DND-41 (cell line): ENCODE results near the gene RGS13.

Experiments used
- EZH2 ChIP-seq: IDR thresholded peaks from 3 replicates; pipeline ENCODE4 v1.6.1; 2012; ENCODE audit warnings: borderline replicate concordance, low read depth, mild to moderate bottlenecking, moderate library complexity, low read length, inconsistent platforms; ENCODE audit not compliant: severe bottlenecking
- TF ChIP-seq, protein P1 (sequence below): IDR thresholded peaks from 2 replicates; pipeline ENCODE4 v1.5.1; 2012; ENCODE audit warnings: borderline replicate concordance, low read length, moderate library complexity, mild to moderate bottlenecking; ENCODE audit not compliant: poor library complexity, severe bottlenecking; ENCODE audit errors: extremely low read depth

DNA sequence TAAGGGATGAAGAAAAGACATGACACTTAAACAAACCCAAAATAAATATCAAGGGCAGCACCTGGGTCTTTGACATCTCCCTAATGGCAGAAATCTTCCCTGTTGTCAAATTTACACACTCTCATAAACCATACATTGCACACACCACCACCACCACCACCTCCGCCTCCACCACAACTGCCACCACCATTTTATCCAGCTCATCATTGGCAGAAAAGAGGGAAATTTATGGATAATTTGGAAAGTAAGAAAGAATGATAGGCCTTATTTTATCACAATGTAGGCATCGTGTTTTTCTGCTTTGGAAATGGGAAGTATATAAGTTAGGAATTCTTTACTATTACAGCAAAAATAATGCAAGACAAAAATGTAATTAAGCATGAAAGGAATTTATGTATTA lies 27.3 kb upstream of the RGS13 start:
- TF ChIP-seq, protein P1, sequence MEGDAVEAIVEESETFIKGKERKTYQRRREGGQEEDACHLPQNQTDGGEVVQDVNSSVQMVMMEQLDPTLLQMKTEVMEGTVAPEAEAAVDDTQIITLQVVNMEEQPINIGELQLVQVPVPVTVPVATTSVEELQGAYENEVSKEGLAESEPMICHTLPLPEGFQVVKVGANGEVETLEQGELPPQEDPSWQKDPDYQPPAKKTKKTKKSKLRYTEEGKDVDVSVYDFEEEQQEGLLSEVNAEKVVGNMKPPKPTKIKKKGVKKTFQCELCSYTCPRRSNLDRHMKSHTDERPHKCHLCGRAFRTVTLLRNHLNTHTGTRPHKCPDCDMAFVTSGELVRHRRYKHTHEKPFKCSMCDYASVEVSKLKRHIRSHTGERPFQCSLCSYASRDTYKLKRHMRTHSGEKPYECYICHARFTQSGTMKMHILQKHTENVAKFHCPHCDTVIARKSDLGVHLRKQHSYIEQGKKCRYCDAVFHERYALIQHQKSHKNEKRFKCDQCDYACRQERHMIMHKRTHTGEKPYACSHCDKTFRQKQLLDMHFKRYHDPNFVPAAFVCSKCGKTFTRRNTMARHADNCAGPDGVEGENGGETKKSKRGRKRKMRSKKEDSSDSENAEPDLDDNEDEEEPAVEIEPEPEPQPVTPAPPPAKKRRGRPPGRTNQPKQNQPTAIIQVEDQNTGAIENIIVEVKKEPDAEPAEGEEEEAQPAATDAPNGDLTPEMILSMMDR = no peak
- TF ChIP-seq EZH2 = no peak
